Stimulated activated CD8-positive, alpha-beta memory T cell treated with anti-CD3 and anti-CD28 coated beads, Interleukin-2, amount 100 ng/mL, for 48 hours (primary cell): ENCODE results near the gene KCNC3.

Experiments
- DNase-seq, 2 donors: peaks; one replicate each; pipeline ENCODE4 v3.0.0-alpha.2; 2020; ENCODE audit warnings: low read depth in 2 of 2

The KCNC3 gene

GRCh38 chr19:50327461-50328223, 1.5 kb downstream of the KCNC3 start:
- DNase-seq: no peak

GRCh38 chr19:50327013-50327412, 2.2 kb downstream of the KCNC3 start:
- DNase-seq: no peak

- DNase-seq: no peak
Observed at GRCh38 chr19:50326101-50326664, 3.0 kb downstream of the KCNC3 start.

GRCh38 chr19:50325310-50326100, 3.7 kb downstream of the KCNC3 start:
- peak; percentile 65 to 67 for DNase-seq

GRCh38 chr19:50324331-50324730, 4.8 kb downstream of the KCNC3 start:
- no peak for DNase-seq

GRCh38 chr19:50323782-50324133, 5.4 kb downstream of the KCNC3 start:
- no peak for DNase-seq

- DNase-seq: no peak
Observed at GRCh38 chr19:50322931-50323781, 6.0 kb downstream of the KCNC3 start.

- DNase-seq: no peak
Observed at GRCh38 chr19:50322234-50322633, 6.9 kb downstream of the KCNC3 start.

- DNase-seq: no peak
Observed at GRCh38 chr19:50321831-50322230, 7.3 kb downstream of the KCNC3 start.

- DNase-seq: no peak
Observed at GRCh38 chr19:50320596-50320995, 8.6 kb downstream of the KCNC3 start.

GRCh38 chr19:50320051-50320450, 9.1 kb downstream of the KCNC3 start:
- no peak for DNase-seq

- no peak for DNase-seq
Observed at GRCh38 chr19:50319156-50319555, 10.0 kb downstream of the KCNC3 start.

GRCh38 chr19:50318438-50318837, 10.7 kb downstream of the KCNC3 start:
- DNase-seq: no peak

- no peak for DNase-seq
Observed at GRCh38 chr19:50317115-50317514, 12.1 kb downstream of the KCNC3 start.

- peak in 1 of 2 donors; percentile 38 for DNase-seq
Observed at GRCh38 chr19:50315773-50316448, 13.3 kb downstream of the KCNC3 start.

- no peak for DNase-seq
Observed at GRCh38 chr19:50314724-50315708, 14.2 kb downstream of the KCNC3 start.

GRCh38 chr19:50313812-50314536, 15.2 kb downstream of the KCNC3 start:
- no peak for DNase-seq

- no peak for DNase-seq
Observed at GRCh38 chr19:50312967-50313811, 16.0 kb downstream of the KCNC3 start.
